ENCODE data around the gene NANOS3.

The NANOS3 gene

GRCh38 chr19:13830741-13831536 lies 46.0 kb upstream of the NANOS3 start:
- Histone ChIP-seq H3K9me2 (ENCODE audit: low read depth, low read length) (no peaks in the 10 kb centered on the region), H3K36me3 (ENCODE audit: insufficient read depth, low read length) (no peaks in the 10 kb centered on the region), H3K27ac (ENCODE audit: low read depth, low read length, poor library complexity, severe bottlenecking) (no peak overlapping the region), H3K4me3 (ENCODE audit: low read depth, low read length, poor library complexity, severe bottlenecking) (no peak overlapping the region), H3K4me2 (ENCODE audit: low read length) (no peak overlapping the region), H3K79me2 (ENCODE audit: insufficient read depth, low read length) (no peaks in the 10 kb centered on the region), H3K4me1 (ENCODE audit: insufficient read depth, low read length, severe bottlenecking) (peaks cover 17% of the 10 kb centered on the region), H3K9ac (ENCODE audit: low read length) (no peak overlapping the region), H2AFZ (ENCODE audit: low read length) (no peak overlapping the region), H4K20me1 (ENCODE audit: insufficient read depth, low read length) (no peaks in the 10 kb centered on the region), H3F3A (ENCODE audit: insufficient read depth, low read length) (no peaks in the 10 kb centered on the region), H3K27me3 (ENCODE audit: insufficient read depth, low read length) (no peaks in the 10 kb centered on the region), H3K9me3 (ENCODE audit: low read length) (no peaks in the 10 kb centered on the region)
- TF ChIP-seq EZH2 (IDR thresholded peaks at IDR 0.05; ENCODE audit: borderline replicate concordance, low read length): no peak
- TF ChIP-seq, protein P1, sequence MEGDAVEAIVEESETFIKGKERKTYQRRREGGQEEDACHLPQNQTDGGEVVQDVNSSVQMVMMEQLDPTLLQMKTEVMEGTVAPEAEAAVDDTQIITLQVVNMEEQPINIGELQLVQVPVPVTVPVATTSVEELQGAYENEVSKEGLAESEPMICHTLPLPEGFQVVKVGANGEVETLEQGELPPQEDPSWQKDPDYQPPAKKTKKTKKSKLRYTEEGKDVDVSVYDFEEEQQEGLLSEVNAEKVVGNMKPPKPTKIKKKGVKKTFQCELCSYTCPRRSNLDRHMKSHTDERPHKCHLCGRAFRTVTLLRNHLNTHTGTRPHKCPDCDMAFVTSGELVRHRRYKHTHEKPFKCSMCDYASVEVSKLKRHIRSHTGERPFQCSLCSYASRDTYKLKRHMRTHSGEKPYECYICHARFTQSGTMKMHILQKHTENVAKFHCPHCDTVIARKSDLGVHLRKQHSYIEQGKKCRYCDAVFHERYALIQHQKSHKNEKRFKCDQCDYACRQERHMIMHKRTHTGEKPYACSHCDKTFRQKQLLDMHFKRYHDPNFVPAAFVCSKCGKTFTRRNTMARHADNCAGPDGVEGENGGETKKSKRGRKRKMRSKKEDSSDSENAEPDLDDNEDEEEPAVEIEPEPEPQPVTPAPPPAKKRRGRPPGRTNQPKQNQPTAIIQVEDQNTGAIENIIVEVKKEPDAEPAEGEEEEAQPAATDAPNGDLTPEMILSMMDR (IDR thresholded peaks at IDR 0.05; ENCODE audit: low read length): no peak

- Histone ChIP-seq H3K4me2 (ENCODE audit: low read length) (no peak overlapping the region), H3K79me2 (ENCODE audit: insufficient read depth, low read length) (no peaks in the 10 kb centered on the region), H3K36me3 (ENCODE audit: insufficient read depth, low read length) (no peaks in the 10 kb centered on the region), H2AFZ (ENCODE audit: low read length) (no peak overlapping the region), H3K4me3 (ENCODE audit: low read depth, low read length, poor library complexity, severe bottlenecking) (no peak overlapping the region), H4K20me1 (ENCODE audit: insufficient read depth, low read length) (no peaks in the 10 kb centered on the region), H3K9ac (ENCODE audit: low read length) (no peak overlapping the region), H3K27me3 (ENCODE audit: insufficient read depth, low read length) (no peaks in the 10 kb centered on the region), H3K9me2 (ENCODE audit: low read depth, low read length) (no peaks in the 10 kb centered on the region), H3K27ac (ENCODE audit: low read depth, low read length, poor library complexity, severe bottlenecking) (no peak overlapping the region), H3K4me1 (ENCODE audit: insufficient read depth, low read length, severe bottlenecking) (peaks cover 26% of the 10 kb centered on the region), H3F3A (ENCODE audit: insufficient read depth, low read length) (no peaks in the 10 kb centered on the region), H3K9me3 (ENCODE audit: low read length) (no peaks in the 10 kb centered on the region)
- TF ChIP-seq EZH2 (IDR thresholded peaks at IDR 0.05; ENCODE audit: borderline replicate concordance, low read length): no peak
- TF ChIP-seq, protein P1 (IDR thresholded peaks at IDR 0.05; ENCODE audit: low read length): no peak
Measured at GRCh38 chr19:13831537-13832467, 45.1 kb upstream of the NANOS3 start.

GRCh38 chr19:13833330-13834243 lies 43.3 kb upstream of the NANOS3 start:
- peaks cover 39% of the 10 kb centered on the region for H3K4me1 ChIP-seq (ENCODE audit: insufficient read depth, low read length, severe bottlenecking)

More at GRCh38 chr19:13833330-13834243, 43.3 kb upstream of the NANOS3 start:
- Histone ChIP-seq H3K9me3 (ENCODE audit: low read length) (no peaks in the 10 kb centered on the region), H3K9me2 (ENCODE audit: low read depth, low read length) (no peaks in the 10 kb centered on the region), H2AFZ (ENCODE audit: low read length) (peak overlapping the region; percentile 96), H3K4me2 (ENCODE audit: low read length) (peak overlapping the region; percentile 99), H3K79me2 (ENCODE audit: insufficient read depth, low read length) (no peaks in the 10 kb centered on the region), H4K20me1 (ENCODE audit: insufficient read depth, low read length) (no peaks in the 10 kb centered on the region), H3K27me3 (ENCODE audit: insufficient read depth, low read length) (no peaks in the 10 kb centered on the region), H3K9ac (ENCODE audit: low read length) (peak overlapping the region; percentile 78), H3K27ac (ENCODE audit: low read depth, low read length, poor library complexity, severe bottlenecking) (no peak overlapping the region), H3K36me3 (ENCODE audit: insufficient read depth, low read length) (no peaks in the 10 kb centered on the region), H3F3A (ENCODE audit: insufficient read depth, low read length) (no peaks in the 10 kb centered on the region), H3K4me3 (ENCODE audit: low read depth, low read length, poor library complexity, severe bottlenecking) (peak overlapping the region; percentile 72)
- no peak for TF ChIP-seq EZH2 (IDR thresholded peaks at IDR 0.05; ENCODE audit: borderline replicate concordance, low read length)
- TF ChIP-seq, protein P1 (IDR thresholded peaks at IDR 0.05; ENCODE audit: low read length): peak; percentile 69
